Hepatic stellate cell (primary cell): ENCODE measurements around the gene ACSF2.
A peak's percentile ranks its signal among the peaks of the same experiment; 100 is the strongest.
"Not testable (repeated sequence)": the region's sequence is repeated elsewhere in the genome, so short reads cannot be mapped to it uniquely, and the experiment has no call there.

Experiments used
- DNase-seq: peaks from one replicate; pipeline ENCODE4 v3.0.0; 2011; ENCODE audit warnings: low spot score

ACSF2 gene

DNA sequence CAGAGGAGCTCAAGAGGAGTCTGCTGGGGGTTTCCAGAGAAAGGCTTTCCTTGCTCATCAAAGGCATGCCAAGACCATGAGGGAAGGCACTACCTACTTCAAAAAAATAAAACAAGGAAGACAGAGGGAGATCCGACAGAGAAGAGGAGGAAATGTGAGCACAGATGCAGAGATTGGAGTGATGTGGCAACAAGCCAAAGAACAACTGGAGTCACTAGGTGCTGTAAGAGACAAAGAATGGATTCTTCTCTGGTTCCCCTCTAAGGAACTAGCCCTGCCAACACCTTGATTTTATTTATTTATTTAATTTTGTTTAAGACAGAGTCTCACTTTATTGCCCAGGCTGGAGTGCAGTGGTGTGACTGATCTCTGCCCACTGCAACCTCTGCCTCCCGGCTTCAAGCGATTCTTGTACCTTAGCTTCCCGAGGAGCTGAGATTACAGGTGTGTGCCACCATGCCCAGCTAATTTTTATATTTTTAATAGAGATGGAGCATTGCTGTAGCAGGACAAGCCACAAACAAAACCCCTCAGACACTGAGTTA is 13.8 kb upstream of the ACSF2 start:
- DNase-seq = no peak

DNA sequence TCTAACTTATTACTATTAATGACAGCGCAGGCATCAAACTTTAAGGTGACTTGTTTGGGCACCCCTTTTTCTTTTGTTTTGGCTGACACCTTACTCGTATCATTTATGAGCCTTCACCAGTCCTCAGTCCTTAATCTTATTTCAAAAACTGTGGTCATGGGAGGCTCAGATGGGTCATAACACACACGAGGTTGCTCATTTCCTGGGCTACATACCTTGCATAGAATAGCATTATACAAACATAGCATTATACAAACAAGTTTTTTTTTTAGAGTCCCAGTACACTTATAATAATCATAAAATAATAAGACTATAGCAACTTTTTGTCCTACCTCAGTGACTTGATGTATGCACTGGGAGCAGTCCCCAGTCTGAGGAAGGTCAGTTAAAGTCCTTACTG is 11.2 kb upstream of the ACSF2 start:
- DNase-seq = no peak

DNA sequence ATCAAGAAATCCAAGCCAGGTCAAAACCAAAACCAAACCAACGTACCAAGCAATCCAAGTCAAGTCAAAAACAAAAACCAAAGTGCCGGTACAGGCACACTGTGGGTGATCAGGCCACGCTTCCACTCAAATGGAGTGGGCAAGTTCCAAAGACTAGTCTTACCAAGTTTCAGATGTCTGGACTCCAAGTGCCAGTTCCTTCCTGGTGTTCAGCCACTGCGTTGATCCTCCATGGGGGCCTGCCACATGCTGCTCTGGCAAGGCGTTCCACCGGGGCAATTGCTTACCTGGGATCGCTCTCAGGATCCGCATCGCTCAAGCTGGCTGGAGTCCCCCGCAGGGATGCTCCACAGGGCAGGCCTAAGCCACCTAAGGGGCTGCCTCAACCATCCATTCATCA is 6.4 kb upstream of the ACSF2 start:
- DNase-seq = not testable (repeated sequence)

DNA sequence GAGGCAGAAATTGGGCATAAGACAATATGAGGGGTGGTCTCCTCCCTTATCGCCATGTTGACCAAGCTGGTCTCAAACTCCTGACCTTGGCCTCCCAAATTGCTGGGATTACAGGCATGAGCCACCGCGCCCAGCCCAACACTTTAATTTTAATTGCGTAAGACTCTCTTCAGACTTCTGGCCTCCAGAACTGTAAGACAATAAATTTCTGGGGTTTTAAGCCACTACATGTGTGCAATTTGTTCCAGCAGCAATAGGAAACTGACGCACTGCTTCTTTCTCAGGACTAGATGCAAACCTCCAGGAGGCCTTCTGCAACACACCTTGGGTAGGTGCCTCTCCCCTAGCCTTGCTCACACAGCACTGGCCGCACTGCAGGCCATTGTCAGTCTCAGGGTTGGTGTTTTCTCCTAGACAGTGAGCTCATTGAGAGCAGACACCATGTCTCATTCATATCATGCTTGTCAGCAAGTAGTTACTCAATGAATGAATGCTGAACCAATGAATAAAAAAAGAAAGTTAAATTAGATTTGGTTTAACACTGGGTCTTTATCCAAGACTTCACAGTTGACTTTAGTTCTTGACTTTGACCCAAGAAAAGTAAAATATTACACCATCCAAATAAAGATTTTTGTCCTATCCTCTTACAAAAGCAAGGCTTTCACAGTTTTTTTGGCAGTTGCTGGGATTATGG is 5.5 kb upstream of the ACSF2 start:
- DNase-seq = no peak

DNA sequence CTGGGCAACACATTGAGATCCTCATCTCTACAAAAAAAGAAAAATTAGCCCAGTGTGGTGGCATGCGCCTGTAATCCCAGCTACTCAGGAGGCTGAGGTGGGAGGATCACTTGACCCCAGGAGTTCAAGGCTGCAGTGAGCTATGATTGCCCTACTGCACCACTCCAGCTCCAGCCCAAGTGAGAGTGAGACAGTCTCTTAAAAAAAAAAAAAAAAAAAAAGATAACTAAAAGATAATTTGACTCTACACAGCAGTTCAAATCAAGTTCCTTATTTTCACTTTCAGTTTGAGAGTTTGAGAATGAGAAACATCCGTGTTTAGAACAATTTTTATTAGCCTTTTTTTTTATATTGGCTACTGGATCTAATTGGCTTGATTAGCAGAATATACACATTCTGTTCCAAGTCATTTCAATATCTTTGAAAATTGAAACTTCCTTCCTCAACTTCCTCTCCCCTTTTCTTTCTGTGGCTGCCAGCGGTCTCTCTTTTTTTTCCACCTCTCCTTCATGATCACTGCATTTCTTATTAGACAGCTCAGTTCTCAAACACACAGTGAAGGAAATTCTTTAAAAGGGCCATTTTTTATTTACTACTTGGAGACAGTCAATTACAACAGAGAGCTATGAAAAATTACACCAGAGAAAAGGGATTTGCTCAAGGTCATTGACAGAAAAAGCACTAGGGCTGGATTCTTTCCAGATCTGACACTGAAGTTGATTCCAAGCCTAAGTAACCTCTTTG is 4.5 kb upstream of the ACSF2 start:
- DNase-seq = peak; percentile 15

DNA sequence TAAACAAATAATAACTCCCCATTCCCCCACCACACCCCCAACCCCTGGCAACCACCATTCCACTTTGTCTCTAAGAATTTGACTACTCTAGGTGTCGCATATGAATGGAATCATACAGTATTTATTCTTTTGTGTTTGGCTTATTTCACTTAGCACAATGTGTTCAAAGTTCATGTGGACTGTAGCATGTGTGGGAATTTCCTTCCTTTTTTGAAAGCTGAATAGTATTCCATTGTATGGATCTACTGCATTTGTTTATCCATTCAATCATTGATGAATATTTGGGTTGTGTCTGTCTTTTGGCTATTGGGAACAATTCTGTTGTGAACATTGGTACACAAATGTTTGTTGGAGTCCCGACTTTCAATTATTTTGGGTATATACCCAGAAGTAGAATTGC is 3.3 kb upstream of the ACSF2 start:
- no peak for DNase-seq

DNA sequence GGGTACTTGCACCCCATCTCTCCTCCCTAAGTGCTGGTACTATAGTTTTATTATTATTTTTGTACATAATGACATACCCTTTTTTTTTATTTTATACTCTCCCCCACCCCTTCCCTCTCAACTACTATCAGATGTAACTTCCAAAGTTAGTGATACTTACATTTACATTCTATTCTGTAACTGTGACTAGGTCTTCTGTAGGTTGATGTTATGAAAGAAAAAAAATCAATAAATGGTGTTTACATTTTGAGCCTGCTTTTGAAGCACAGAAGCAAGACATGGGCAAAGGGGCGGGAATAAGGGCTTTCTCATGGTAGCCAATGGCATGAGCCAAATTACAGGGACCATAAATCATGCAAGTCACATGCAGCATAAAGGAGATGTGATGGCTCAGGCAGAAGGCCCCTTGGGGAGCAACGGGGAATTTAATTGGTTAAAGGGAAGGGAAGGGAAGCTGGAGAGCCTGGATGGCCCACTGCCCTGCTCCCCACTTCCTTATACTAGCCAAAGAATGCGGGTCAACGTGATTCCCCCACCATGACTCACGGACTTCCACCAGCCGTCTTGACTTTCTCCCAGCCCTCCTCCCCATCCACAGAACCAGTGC is 2.4 kb upstream of the ACSF2 start:
- peak; percentile 84 for DNase-seq

DNA sequence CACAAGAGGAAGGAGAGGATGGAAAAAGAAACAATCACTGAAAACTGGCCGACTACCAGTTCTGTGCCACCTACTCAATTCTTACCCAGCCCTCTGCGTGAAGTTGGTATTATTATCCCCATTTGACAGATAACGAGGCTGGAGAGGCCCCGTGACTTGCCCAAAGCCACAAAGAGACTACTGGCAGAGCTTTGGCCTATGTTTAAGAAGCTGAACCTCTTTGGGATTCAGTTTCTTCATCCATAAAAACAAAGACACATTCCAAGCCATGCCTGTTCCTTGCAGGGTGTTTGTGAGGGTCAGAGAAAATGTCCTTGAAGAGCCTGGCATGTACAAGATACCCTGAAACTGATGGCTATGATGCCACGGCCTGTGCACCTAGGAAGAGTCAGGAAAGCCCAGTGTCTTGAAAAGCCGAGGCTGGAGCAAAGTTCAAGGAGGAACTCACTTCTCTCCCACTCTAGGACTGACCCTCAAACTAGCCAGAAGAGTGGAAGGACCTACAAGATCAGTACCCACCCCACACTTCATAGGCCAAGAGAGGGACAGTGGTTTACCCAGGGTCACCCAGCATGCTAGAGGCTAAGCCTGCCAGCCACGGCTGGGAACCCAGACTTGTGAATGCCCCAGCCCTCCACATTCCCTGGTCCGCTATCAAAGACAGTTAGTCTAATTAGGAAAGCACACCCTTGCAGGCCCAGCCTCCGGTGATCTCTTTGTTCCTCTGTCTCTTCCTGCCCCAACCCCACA is 1.6 kb upstream of the ACSF2 start:
- no peak for DNase-seq

DNA sequence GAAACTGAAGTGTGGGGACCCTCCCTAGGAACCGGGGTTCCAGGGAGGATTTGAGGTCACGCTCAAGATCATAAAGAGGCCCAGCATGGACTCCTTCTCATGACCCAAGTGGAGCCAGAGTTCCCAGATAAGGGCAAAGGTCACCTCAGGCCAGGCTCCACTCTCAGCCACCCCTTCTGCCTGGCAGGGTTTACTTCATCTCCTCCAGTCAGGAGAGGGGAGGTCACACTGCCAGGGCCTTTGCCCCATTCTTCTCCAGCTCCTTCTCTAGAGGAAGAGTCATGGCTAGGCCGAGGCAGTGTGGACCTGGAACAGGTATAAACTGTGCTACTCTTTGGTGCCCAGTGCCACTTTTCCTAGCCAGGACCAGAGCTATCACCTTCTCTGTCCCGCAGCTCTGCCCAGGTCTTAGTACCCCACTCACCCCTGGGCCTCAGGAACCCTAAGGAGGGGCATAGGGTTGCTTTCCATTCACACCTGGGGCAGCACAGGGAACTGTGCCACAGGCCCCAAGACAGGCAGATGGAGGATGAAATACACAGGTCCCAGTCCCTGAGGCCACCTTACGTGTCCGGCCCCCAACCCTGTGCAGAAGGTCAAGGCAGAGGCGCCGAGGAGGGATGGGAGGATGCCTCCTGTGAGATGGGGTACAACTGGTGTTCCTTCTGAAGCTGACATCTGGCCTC is 879 bp upstream of the ACSF2 start:
- no peak for DNase-seq

DNA sequence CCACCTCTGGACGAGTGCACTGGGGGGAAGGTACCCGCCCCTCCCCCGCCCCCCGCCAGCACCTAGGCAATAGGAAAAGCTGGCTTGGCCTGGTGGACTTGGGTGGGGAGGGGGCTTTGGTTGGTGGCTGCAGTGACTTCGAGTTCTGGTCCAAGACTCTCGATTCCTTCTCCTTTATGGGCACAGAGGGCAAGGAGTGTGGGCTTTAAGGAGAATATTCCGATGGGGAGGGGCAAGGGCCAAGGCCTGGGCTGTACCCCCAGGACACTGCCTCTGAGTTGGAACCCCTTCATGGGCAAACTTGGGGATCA is 409 bp downstream of the ACSF2 start:
- no peak for DNase-seq

DNA sequence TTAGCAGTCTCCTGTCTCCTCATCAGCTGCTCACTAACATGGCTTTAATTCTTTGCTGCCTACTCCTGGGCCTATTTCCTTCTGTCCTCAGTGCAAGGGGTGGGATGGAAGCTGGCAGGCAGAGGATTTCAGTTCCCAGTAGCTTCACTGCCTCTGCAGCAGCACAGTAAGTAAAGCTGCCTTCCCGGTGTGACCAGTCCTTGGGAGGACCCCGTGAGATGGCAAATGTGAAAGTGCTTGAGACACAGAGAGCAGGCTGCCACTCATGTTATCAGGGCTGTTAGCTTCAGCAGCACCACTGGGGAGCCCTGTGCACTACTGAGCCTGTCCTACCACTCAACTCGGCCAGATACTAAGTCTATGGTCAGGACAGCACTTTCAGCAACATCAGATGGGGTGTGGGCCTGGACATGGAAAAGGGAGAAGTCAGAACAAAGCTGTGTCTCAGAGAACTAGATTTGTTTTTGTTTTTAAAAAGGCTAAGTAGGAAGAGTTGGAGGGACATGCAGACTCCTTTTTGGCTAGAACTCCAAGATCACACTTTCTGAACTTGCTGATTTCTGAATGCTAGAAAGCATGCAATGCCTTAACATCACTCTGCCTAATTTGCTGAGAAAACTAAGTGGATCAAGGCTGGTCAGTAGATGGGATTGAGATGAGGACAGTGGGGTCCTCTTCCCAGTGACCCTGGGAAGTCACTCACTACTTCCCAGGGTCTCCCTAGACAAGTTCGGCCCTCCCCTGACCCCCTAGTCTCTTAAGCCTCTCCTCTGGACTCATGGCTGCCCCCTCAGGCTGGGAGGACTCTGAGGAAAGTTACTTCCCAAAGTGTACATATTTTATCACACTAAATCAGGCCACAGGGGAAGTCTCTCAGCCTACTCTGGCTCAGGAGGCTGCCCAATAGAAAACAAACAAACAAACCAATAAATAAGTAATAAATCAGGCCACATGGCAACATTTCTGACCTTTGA is 1.1 kb downstream of the ACSF2 start:
- DNase-seq = peak; percentile 75

DNA sequence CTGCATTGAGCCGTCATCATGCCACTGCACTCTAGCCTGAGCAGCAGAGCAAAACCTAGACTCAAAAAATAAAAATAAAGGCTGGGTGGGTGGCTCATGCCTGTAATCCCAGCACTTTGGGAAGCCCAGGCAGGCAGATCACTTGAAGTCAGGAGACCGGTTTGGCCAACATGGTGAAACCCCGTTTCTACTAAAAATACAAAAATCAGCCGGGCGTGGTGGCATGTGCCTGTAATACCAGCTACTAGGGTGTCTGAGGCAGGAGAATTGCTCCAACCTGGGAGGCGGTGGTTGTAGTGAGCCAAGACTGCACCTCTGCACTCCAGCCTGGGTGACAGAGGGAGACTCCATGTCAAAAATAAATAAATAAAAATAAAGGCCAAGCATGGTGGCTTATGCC is 2.1 kb downstream of the ACSF2 start:
- not testable (repeated sequence) for DNase-seq

DNA sequence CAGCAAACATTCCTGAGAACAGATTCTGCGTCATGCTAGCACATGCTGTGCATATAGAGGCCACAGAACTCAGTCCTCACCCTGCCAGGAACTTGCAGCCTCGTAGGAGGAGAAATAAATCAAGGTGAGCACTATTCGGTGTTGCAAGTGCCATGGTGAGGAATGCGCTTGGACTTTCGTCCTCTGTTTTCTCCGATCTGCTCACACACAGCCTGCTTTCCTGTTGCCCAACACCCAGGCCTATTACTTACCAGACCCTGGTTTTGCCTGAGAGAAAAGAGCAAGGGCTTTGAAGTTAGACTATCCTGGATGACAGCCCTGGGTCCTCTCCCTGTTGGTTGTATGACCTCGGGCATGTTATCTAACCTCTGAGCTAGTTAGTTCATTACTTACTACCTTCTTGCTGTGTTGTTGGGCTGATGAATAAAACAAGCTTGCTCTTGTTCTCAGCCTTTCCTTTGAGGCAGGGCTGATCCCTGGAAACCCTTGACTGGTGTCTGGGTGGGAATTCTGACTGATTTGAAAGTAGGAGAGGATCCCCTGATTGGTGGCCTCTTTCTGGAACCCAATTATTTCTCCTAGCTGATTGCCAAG is 2.9 kb downstream of the ACSF2 start:
- DNase-seq = no peak

DNA sequence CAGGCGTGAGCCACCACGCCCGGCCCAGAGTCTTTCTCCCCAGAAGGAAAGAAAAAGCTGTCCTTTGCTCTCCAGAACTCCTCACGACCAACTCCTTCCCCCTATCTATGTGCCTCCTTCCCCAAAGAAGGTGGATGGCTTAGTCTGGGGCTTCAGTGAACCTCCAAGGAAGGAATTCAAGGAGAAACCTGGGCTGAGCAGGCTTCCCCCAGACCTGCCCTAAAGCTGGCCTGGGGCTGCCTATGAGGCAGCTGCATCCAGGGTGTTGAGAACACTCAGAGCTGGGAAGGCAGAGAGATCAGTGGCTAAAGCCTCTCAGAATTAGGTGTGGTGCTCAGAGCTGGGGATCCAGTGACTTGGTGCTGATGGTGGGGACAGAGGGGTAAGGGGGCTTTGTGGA is 3.8 kb downstream of the ACSF2 start:
- DNase-seq = no peak

DNA sequence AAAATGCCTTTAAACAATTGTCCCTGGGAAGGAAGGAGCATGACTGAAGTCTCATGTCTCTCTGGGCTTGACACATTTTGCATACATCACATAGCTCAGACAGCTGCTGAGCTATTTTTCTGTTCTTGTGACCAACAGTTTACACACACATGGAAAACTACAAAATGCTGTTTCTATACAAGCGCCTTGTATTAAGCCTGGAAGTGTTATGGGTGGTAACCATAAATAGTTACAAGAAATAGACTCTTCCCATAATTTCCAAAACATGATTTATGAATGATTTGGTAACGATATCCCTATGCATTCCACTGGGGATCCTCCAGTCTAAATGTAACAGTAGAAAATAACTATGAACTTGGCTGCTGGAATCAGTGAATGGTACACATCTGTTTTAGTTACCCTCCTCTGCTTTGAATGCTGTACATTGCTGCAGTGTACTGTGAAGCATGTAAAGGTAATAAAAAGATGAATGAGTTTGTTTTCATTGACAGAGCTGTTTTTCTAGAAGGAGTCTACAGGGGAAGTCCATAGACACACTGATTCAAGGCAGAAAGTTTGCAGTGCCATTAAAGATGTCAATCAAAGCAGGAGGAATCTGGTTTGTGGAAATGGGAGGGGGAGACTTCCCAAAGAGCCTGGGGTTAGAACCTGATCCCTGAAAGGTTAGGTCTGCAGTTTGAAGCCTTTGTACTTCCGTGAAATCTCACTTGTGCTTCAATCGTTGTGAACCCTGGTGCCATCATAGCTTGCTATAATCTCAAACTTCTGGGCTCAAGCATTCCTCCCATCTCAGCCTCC is 5.0 kb downstream of the ACSF2 start:
- DNase-seq = no peak

DNA sequence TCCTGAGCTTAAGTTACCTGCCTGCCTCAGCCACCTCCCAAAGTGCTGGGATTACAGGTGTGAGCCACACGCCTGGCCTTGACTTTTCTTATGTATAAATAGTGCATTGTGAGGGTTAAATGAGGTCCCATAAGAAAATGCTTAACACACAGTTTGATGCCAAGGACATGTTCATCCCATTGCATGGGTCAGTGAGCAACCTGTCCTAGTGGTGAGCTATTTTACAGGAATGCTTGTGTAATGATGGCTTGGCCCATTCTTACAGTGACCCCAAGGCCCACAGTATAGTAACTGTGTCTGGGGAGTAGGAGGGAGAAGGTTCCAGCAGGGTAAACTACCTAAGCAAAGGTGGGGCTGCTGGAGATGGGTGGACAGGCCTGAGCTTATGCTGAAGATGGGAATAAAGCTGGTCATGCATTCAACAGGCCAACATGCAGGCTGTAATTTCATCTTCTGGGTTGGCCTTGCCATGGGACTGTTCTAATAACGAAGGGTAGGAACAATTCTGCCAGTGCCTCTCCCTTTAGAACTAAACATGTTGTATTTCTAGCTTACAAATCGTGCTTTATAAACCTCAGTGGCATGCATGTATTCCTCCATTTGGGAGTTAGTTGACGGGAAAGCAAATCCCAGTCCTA is 6.2 kb downstream of the ACSF2 start:
- no peak for DNase-seq

DNA sequence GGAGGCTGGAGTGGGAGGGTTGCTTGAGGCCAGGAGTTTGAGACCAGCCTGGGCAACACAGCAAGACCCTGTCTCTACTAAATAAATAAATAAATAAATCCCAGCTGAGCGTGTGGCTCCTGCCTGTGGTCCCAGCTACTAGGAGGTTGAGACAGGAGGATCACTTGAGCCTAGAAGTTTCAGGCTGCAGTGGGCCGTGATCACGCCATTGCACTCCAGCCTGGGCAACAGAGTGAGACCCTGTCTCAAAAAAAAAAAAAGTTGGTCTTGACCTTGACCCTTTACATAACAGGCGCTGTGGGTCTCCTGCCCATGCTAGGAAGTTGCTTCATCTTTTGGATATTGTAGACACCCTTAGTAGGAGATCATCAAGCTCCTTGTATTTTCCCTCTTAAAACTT is 11.4 kb downstream of the ACSF2 start:
- DNase-seq = no peak

DNA sequence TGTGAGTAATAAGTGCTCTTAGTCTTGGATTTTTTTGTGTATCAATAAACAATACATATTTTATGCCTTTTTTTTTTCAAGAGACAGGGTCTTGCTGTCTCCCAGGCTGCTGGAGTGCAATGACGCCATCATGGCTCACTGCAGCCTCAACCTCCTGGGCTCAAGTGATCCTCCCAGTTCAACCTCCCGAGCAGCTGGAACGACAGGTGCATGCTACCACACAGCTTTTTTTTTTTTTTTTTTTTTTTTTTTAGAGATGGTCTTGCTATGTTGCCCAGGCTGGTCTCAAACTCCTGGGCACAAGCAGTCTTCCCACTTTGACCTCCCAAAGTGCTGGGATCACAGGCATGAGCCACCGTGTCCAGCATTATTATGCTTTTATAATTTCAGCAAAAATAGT is 13.0 kb downstream of the ACSF2 start:
- DNase-seq = no peak
